Tibial nerve (tissue), 4 donors: ENCODE measurements around the gene SDC1. TPM values are rescaled to one million over a fixed set of nuclear protein-coding genes. Genes with fewer than 3 reads are reported as not detected.
"Not testable (repeated sequence)": the region's sequence is repeated elsewhere in the genome, so short reads cannot be mapped to it uniquely, and the experiment has no call there.

ENCODE experiments used
- DNase-seq, 2 donors: peaks; one replicate each; pipeline ENCODE4 v3.0.0-alpha.2; 2019; ENCODE audit warnings: low spot score in 2 of 2
- H3K27ac ChIP-seq, 4 donors: fragments of 200-600 bp; sonication (generic) in 3 of 4; one replicate each; pipeline ENCODE4 v1.5.1; 2017 to 2019; ENCODE audit warnings: mild to moderate bottlenecking in 1 of 4
- H3K27me3 ChIP-seq, 2 donors: fragments of 200-600 bp; sonication (generic) in 1 of 2; one replicate each; pipeline versions ENCODE4 v1.5.1 to v1.6.0; 2017 to 2019
- H3K36me3 ChIP-seq, 3 donors: fragments of 200-600 bp; sonication (generic); one replicate each; pipeline ENCODE4 v1.5.1; 2018 to 2019
- H3K4me1 ChIP-seq, 4 donors: fragments of 200-600 bp; sonication (generic) in 3 of 4; one replicate each; pipeline ENCODE4 v1.5.1; 2017 to 2019
- H3K4me3 ChIP-seq, 4 donors: fragments of 200-600 bp; sonication (generic) in 3 of 4; one replicate each; pipeline ENCODE4 v1.5.1; 2017 to 2019; ENCODE audit warnings: mild to moderate bottlenecking in 1 of 4, moderate library complexity in 1 of 4
- H3K9me3 ChIP-seq, 4 donors: fragments of 200-600 bp; sonication (generic) in 3 of 4; one replicate each; pipeline ENCODE4 v1.5.1; 2017 to 2019
- CTCF ChIP-seq, 5 experiments: fragments of 200-600 bp in 3 of 5; fragments of 450-650 bp in 2 of 5; sonication (generic) in 3 of 5; IDR thresholded peaks; one replicate each; pipeline ENCODE4 v1.5.1; 2016 to 2019; ENCODE audit warnings: antibody characterized with exemption in 5 of 5, mild to moderate bottlenecking in 3 of 5, moderate library complexity in 2 of 5
- EP300 ChIP-seq, 2 donors: sonication (generic); formaldehyde crosslinking; IDR thresholded peaks; one replicate each; pipeline ENCODE4 v1.6.1; 2017; ENCODE audit warnings: antibody characterized with exemption in 2 of 2, mild to moderate bottlenecking in 1 of 2
- POLR2A ChIP-seq, 2 donors: fragments of 450-650 bp; IDR thresholded peaks; one replicate each; pipeline ENCODE4 v1.6.1; 2017; ENCODE audit warnings: antibody characterized with exemption in 2 of 2, mild to moderate bottlenecking in 2 of 2, moderate library complexity in 2 of 2
- WGBS, 2 donors: methylation state at CpG; one replicate each; pipeline ENCODE4 v1.1.5; 2018; 5-methylcytosine and 5-hydroxymethylcytosine counted together
- total RNA-seq, 4 donors: library from RNA; depleted of rRNA; stranded (reverse); fragments of >200 nt; gene quantifications; one replicate each; pipeline ENCODE4 v1.1.0, GENCODE V29; 2016

Gene SDC1
- total RNA-seq, 4 donors from 2014 or later: 0.78 to 2.8 (median 1.7) TPM

- Histone ChIP-seq H3K36me3 (no peaks in the 10 kb centered on the region), H3K27ac (no peak overlapping the region), H3K4me1 (no peaks in the 10 kb centered on the region), H3K4me3 (no peak overlapping the region), H3K27me3 (no peaks in the 10 kb centered on the region), H3K9me3 (no peaks in the 10 kb centered on the region)
- WGBS, 2 donors: 87 to 94% methylated on average over 9 of the region's 9 CpGs
- DNase-seq: no peak
- TF ChIP-seq CTCF (IDR thresholded peaks at IDR 0.05): no peak
- no peak for TF ChIP-seq POLR2A (IDR thresholded peaks at IDR 0.05)
- TF ChIP-seq EP300 (IDR thresholded peaks at IDR 0.05): no peak
Observed at GRCh38 chr2:20198001-20198400, 26.9 kb downstream of the SDC1 start.

- H3K27me3 ChIP-seq: no peaks in the 10 kb centered on the region
- no peaks in the 10 kb centered on the region for H3K9me3 ChIP-seq
- H3K36me3 ChIP-seq: no peaks in the 10 kb centered on the region
- 68 to 76% methylated on average over 9 of the region's 9 CpGs for WGBS, 2 donors
- no peak for DNase-seq
- H3K4me3 ChIP-seq: no peak overlapping the region
- TF ChIP-seq EP300 (IDR thresholded peaks at IDR 0.05): no peak
- TF ChIP-seq POLR2A (IDR thresholded peaks at IDR 0.05): no peak
- no peak for TF ChIP-seq CTCF (IDR thresholded peaks at IDR 0.05)
- peak overlapping the region in 1 of 4 donors; percentile 62 for H3K27ac ChIP-seq
- H3K4me1 ChIP-seq: no peaks in the 10 kb centered on the region
Observed at GRCh38 chr2:20197192-20197591, 27.7 kb downstream of the SDC1 start.

GRCh38 chr2:20196657-20197161, 28.2 kb downstream of the SDC1 start:
- 58 to 64% methylated on average over 15 to 16 of the region's 16 CpGs for whole genome bisulfite sequencing, 2 donors
- H3K27ac ChIP-seq: peak overlapping the region in 1 of 4 donors; percentile 62

GRCh38 chr2:20196053-20196656, 28.8 kb downstream of the SDC1 start:
- H3K4me3 ChIP-seq: no peak overlapping the region
- no peaks in the 10 kb centered on the region for H3K9me3 ChIP-seq
- DNase-seq: no peak
- no peaks in the 10 kb centered on the region for H3K36me3 ChIP-seq
- TF ChIP-seq POLR2A (IDR thresholded peaks at IDR 0.05) (no peak), EP300 (IDR thresholded peaks at IDR 0.05) (no peak), CTCF (IDR thresholded peaks at IDR 0.05) (no peak)
- no peaks in the 10 kb centered on the region for H3K27me3 ChIP-seq
- WGBS, 2 donors: 82 to 89% methylated on average over 7 of the region's 7 CpGs
- no peaks in the 10 kb centered on the region for H3K4me1 ChIP-seq
- peak overlapping the region in 1 of 4 donors; percentile 62 for H3K27ac ChIP-seq

More at GRCh38 chr2:20196657-20197161, 28.2 kb downstream of the SDC1 start:
- Histone ChIP-seq H3K36me3 (no peaks in the 10 kb centered on the region), H3K27me3 (no peaks in the 10 kb centered on the region), H3K4me1 (no peaks in the 10 kb centered on the region), H3K4me3 (no peak overlapping the region), H3K9me3 (no peaks in the 10 kb centered on the region)
- no peak for DNase-seq
- TF ChIP-seq EP300 (IDR thresholded peaks at IDR 0.05): no peak
- TF ChIP-seq POLR2A (IDR thresholded peaks at IDR 0.05): no peak
- TF ChIP-seq CTCF (IDR thresholded peaks at IDR 0.05): no peak

GRCh38 chr2:20195431-20196033, 29.4 kb downstream of the SDC1 start:
- no peaks in the 10 kb centered on the region for H3K36me3 ChIP-seq
- H3K4me1 ChIP-seq: no peaks in the 10 kb centered on the region
- H3K9me3 ChIP-seq: no peaks in the 10 kb centered on the region
- DNase-seq: no peak
- H3K27ac ChIP-seq: no peak overlapping the region
- H3K27me3 ChIP-seq: no peaks in the 10 kb centered on the region
- H3K4me3 ChIP-seq: no peak overlapping the region
- WGBS, 2 donors: 84 to 85% methylated on average over 12 of the region's 12 CpGs
- TF ChIP-seq EP300 (IDR thresholded peaks at IDR 0.05) (no peak), CTCF (IDR thresholded peaks at IDR 0.05) (no peak), POLR2A (IDR thresholded peaks at IDR 0.05) (no peak)

GRCh38 chr2:20195016-20195411, 29.9 kb downstream of the SDC1 start:
- not testable (repeated sequence) for H3K4me3 ChIP-seq, DNase-seq, H3K9me3 ChIP-seq, H3K36me3 ChIP-seq, H3K27ac ChIP-seq, H3K27me3 ChIP-seq, H3K4me1 ChIP-seq
- WGBS, 2 donors: 79 to 80% methylated on average over 8 of the region's 8 CpGs
